Keratinocyte (primary cell): ENCODE measurements around the gene SLF2. TPM values are rescaled to one million over a fixed set of nuclear protein-coding genes. Genes with fewer than 3 reads are reported as not detected.
A peak's percentile ranks its signal among the peaks of the same experiment; 100 is the strongest.

Experiments
- DNase-seq: peaks from one replicate; pipeline ENCODE4 v3.0.0-alpha.2; 2011; ENCODE audit warnings: low read depth, missing footprints, low spot score
- FAIRE-seq: peaks from 2 replicates; lab custom pipeline; 2011; peaks lifted over from hg19 to GRCh38; lab: Jason Lieb, UNC
- H2AFZ ChIP-seq: 2 replicates; pipeline ENCODE4 v1.6.0; 2012; ENCODE audit warnings: low read length, control low read depth, inconsistent platforms; ENCODE audit not compliant: control insufficient read depth
- H3K27ac ChIP-seq: 2 replicates; pipeline ENCODE4 v1.5.1; 2011; ENCODE audit warnings: low read length; ENCODE audit not compliant: control insufficient read depth, insufficient read depth
- H3K27me3 ChIP-seq: 3 replicates; pipeline ENCODE4 v1.6.0; 2011; ENCODE audit warnings: low read length; ENCODE audit not compliant: control insufficient read depth, insufficient read depth; ENCODE audit errors: extremely low read depth
- H3K36me3 ChIP-seq, 2 experiments: 2 replicates in 1 of 2; 3 replicates in 1 of 2; pipeline ENCODE4 v1.5.1; 2011; ENCODE audit warnings: low read length in 2 of 2, mild to moderate bottlenecking in 1 of 2; ENCODE audit not compliant: control insufficient read depth in 2 of 2, insufficient read depth in 2 of 2; ENCODE audit errors: extremely low read depth in 1 of 2
- H3K4me1 ChIP-seq: 3 replicates; pipeline ENCODE4 v1.5.1; 2011; ENCODE audit warnings: low read length; ENCODE audit not compliant: control insufficient read depth, insufficient read depth; ENCODE audit errors: extremely low read depth
- H3K4me2 ChIP-seq: 3 replicates; pipeline ENCODE4 v1.6.0; 2011; ENCODE audit warnings: low read depth, low read length; ENCODE audit not compliant: control insufficient read depth, insufficient read depth; ENCODE audit errors: extremely low read depth
- H3K4me3 ChIP-seq, 3 experiments: fragments of 200-600 bp in 1 of 3; sonication (generic) in 1 of 3; 2 replicates in 2 of 3; 3 replicates in 1 of 3; pipeline ENCODE4 v1.5.1; 2011 to 2016; ENCODE audit warnings: low read length in 3 of 3, mild to moderate bottlenecking in 3 of 3, control low read depth in 2 of 3, inconsistent platforms in 1 of 3, low read depth in 1 of 3, mixed read lengths in 1 of 3, mixed run types in 1 of 3, moderate library complexity in 1 of 3; ENCODE audit not compliant: control insufficient read depth in 2 of 3, insufficient read depth in 2 of 3; ENCODE audit errors: extremely low read depth in 1 of 3
- H3K79me2 ChIP-seq: 2 replicates; pipeline ENCODE4 v1.6.0; 2012; ENCODE audit warnings: low read length; ENCODE audit not compliant: control insufficient read depth, insufficient read depth
- H3K9ac ChIP-seq: 3 replicates; pipeline ENCODE4 v1.6.0; 2011; ENCODE audit warnings: low read length; ENCODE audit not compliant: control insufficient read depth, insufficient read depth; ENCODE audit errors: extremely low read depth
- H3K9me1 ChIP-seq: 3 replicates; pipeline ENCODE4 v1.6.0; 2011; ENCODE audit warnings: low read length; ENCODE audit not compliant: control insufficient read depth, insufficient read depth; ENCODE audit errors: extremely low read depth
- H3K9me3 ChIP-seq: 2 replicates; pipeline ENCODE4 v1.5.1; 2012; ENCODE audit warnings: low read depth, low read length; ENCODE audit not compliant: control insufficient read depth
- H4K20me1 ChIP-seq: 3 replicates; pipeline ENCODE4 v1.6.0; 2011; ENCODE audit warnings: low read length; ENCODE audit not compliant: control insufficient read depth, insufficient read depth; ENCODE audit errors: extremely low read depth
- CTCF ChIP-seq, 3 experiments: IDR thresholded peaks in 1 of 3; conservative IDR thresholded peaks in 1 of 3; optimal IDR thresholded peaks in 1 of 3; 2 replicates in 2 of 3; 3 replicates in 1 of 3; pipeline versions ENCODE3 to v1.5.1; 2011; ENCODE audit warnings: low read length in 3 of 3, mild to moderate bottlenecking in 3 of 3, moderate library complexity in 2 of 3, control low read depth in 1 of 3, inconsistent platforms in 1 of 3; ENCODE audit not compliant: insufficient read depth in 2 of 3; ENCODE audit errors: extremely low read depth in 1 of 3
- EZH2 ChIP-seq: IDR thresholded peaks from one replicate; pipeline ENCODE4 v1.6.1; 2012; ENCODE audit warnings: inconsistent platforms, mild to moderate bottlenecking, low read length, moderate library complexity
- dilution Hi-C: fragments of 300-500 bp; cut with MboI; formaldehyde crosslinking; loops from one replicate; pipeline ENCODE4 v1.7.0; 2020; ENCODE audit warnings: low sequenced_read_pairs; ENCODE audit not compliant: extremely low pct_ligation_motif_present
- polyA plus RNA-seq, 5 experiments: library from polyadenylated mRNA; depleted of rRNA in 3 of 5; stranded (reverse) in 3 of 5; stranded (forward) in 1 of 5; unstranded in 1 of 5; fragments of >200 nt; gene quantifications; 1 replicate in 1 of 5; 2 replicates in 3 of 5; 3 replicates in 1 of 5; pipeline versions ENCODE4 v1.2.1 to v1.2.3, GENCODE V29; 2011 to 2012; ENCODE audit warnings: missing spikeins in 2 of 5, low read depth in 1 of 5, low replicate concordance in 1 of 5

The SLF2 gene
- polyA plus RNA-seq, 1 donor (not counting 4 experiments of a cell fraction or from before 2014, with no cell fraction given): 7.1 TPM

GRCh38 chr10:101000127-101000914, 87.6 kb downstream of the SLF2 start:
- peaks cover 26% of the 10 kb centered on the region for H3K79me2 ChIP-seq

GRCh38 chr10:101000915-101001658, 88.3 kb downstream of the SLF2 start:
- Histone ChIP-seq H3K4me1 (peaks cover 17% of the 10 kb centered on the region), H3K9ac (peak overlapping the region; percentile 93), H3K4me3 (peak overlapping the region; percentile 82 to 90 (median 87)), H3K9me3 (no peaks in the 10 kb centered on the region), H3K27ac (peak overlapping the region; percentile 85), H2AFZ (no peak overlapping the region), H4K20me1 (no peaks in the 10 kb centered on the region), H3K79me2 (peaks cover 26% of the 10 kb centered on the region), H3K27me3 (no peaks in the 10 kb centered on the region), H3K36me3 (peaks cover 11 to 19% of the 10 kb centered on the region in 2 experiments), H3K4me2 (peak overlapping the region; percentile 94), H3K9me1 (no peaks in the 10 kb centered on the region)
- dilution Hi-C loops: no loop called here
- TF ChIP-seq CTCF (optimal IDR thresholded peaks at IDR 0.05 in 1 of 3, IDR thresholded peaks at IDR 0.05 in 1 of 3, conservative IDR thresholded peaks at IDR 0.05 in 1 of 3; ENCODE audit: extremely low read depth in 1 of 3, insufficient read depth in 2 of 3, low read length in 3 of 3) (no peak), EZH2 (no peak)
- FAIRE-seq (peak; percentile 23), DNase-seq (no peak)

More at GRCh38 chr10:101000127-101000914, 87.6 kb downstream of the SLF2 start:
- Histone ChIP-seq H2AFZ (peak overlapping the region; percentile 76), H3K4me2 (peak overlapping the region; percentile 94), H3K9me3 (no peaks in the 10 kb centered on the region), H3K4me3 (peak overlapping the region; percentile 82 to 90 (median 87)), H3K27me3 (no peaks in the 10 kb centered on the region), H3K4me1 (peaks cover 17% of the 10 kb centered on the region), H3K9me1 (no peaks in the 10 kb centered on the region), H4K20me1 (no peaks in the 10 kb centered on the region), H3K9ac (peak overlapping the region; percentile 93), H3K36me3 (peaks cover 4 to 15% of the 10 kb centered on the region in 2 experiments), H3K27ac (peak overlapping the region; percentile 85)
- FAIRE-seq (no peak), DNase-seq (no peak)
- dilution Hi-C loops: no loop called here
- TF ChIP-seq CTCF (optimal IDR thresholded peaks at IDR 0.05 in 1 of 3, IDR thresholded peaks at IDR 0.05 in 1 of 3, conservative IDR thresholded peaks at IDR 0.05 in 1 of 3; ENCODE audit: extremely low read depth in 1 of 3, insufficient read depth in 2 of 3, low read length in 3 of 3) (no peak), EZH2 (no peak)
